ENCODE measurements around the gene CX3CL1.

The CX3CL1 gene

GRCh38 chr16:57358086-57358420 lies 14.2 kb upstream of the CX3CL1 start:
- DNase-seq (ENCODE audit: low spot score) = no peak
- TF ChIP-seq CTCF (IDR thresholded peaks at IDR 0.05; ENCODE audit: extremely low read depth, missing control alignments) = no peak

DNA sequence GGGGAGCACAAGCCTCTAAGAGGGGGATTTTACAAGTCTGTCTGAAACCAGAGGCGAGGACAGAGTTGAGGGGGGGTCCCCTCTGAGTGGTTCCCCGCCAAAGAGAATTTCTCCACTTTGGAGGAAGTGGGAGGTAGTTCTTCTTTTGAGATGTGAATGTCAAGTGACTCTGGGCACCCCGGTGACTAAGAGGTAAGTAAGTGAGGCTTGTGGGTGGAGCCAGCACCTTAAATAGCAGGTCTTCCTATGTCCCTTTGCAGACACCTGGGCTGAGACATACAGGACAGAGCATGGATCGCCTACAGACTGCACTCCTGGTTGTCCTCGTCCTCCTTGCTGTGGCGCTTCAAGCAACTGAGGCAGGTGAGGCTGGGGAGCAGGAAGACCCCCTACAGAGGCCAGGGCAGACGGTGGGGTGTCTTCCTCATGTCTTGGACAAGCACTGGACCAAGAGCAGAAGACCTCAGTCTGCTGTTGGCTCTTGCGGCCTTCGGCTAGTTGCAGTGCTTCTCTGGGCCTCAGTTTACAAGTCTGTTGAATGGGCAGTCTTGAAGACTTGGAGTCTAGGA lies 13.7 kb upstream of the CX3CL1 start, which contains the start of gene CCL22:
CCL22 (plus strand) TSS at position 257 of the 569 bp plus-strand sequence; CDS start at position 291, 34 bp downstream.
- no peak for TF ChIP-seq CTCF (IDR thresholded peaks at IDR 0.05; ENCODE audit: extremely low read depth, missing control alignments)
- peak; percentile 69 for DNase-seq (ENCODE audit: low spot score)

DNA sequence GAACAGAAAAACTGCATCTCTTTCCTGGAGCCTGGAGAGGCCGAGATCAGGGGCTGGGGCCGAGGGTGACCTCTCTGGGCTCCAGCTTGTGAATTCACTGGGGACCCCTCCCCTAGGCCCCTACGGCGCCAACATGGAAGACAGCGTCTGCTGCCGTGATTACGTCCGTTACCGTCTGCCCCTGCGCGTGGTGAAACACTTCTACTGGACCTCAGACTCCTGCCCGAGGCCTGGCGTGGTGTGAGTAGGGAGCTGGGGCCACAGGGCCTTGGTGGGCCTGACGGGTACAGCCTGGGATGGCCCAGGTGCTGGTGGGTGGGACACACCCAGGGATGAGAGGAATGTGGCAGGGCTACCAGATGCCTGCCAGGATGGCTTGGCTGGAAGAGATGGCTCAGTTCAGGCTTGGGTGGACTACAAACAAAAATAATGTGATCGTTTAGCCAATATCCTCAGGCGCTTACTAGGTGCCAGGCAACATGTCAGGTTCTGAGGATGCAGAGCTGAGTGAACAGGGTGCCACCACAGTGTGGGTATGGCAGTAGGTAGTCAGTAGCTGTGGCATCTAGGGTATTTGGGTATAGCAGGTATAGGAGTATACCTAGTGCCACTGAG lies 11.9 kb upstream of the CX3CL1 start:
- TF ChIP-seq CTCF (IDR thresholded peaks at IDR 0.05; ENCODE audit: extremely low read depth, missing control alignments) = no peak

DNA sequence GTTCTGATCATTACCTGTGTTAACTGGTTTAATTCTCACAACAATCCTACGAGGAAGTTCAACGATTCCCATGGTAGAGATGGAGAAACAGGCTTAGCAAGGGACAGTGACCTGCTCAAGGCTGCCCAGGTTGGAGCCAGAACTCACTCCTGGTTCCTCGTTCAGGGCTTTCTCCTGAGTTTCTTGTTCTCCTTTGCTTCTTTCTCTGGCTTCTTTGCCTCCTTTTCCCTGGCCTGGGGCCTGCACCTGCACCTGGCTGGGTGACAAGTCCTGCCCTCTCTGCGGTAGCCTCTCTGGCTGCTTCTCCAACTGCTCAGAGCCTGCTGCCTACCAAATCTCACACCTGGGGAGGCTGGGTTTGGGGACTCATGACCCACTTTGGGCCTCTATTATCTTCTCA lies 10.9 kb upstream of the CX3CL1 start:
- no peak for TF ChIP-seq CTCF (IDR thresholded peaks at IDR 0.05; ENCODE audit: extremely low read depth, missing control alignments)
- DNase-seq (ENCODE audit: low spot score) = no peak

More for the DNA sequence above, 11.9 kb upstream of the CX3CL1 start:
- DNase-seq (ENCODE audit: low spot score) = no peak

GRCh38 chr16:57364143-57364542 lies 8.1 kb upstream of the CX3CL1 start:
- no peak for TF ChIP-seq CTCF (IDR thresholded peaks at IDR 0.05; ENCODE audit: extremely low read depth, missing control alignments)
- no peak for DNase-seq (ENCODE audit: low spot score)

DNA sequence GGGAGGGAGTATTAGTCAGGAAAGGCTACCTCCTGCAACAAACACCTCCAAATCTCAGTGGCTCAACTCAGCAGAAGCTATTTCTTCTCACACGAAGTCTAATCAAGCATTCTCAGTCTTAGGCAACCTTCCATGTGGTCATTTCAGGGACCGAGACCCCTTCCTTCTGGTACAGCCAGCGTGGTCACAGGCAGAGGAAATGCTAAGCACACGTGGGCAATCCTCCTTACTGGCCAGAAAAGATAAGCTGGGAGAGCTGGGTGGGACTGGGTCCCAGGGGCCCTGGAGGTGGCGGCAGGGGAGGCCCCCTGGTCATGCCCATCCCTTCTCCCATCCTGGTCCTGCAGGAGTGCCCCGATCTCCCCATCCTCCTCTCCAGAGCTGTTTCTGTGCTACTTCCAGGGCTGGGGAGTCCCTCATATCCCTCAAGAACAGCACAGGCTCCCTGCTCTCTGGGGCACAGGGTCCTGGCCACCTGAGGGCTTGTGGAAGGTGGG lies 5.7 kb upstream of the CX3CL1 start:
- DNase-seq (ENCODE audit: low spot score) = no peak
- no peak for TF ChIP-seq CTCF (IDR thresholded peaks at IDR 0.05; ENCODE audit: extremely low read depth, missing control alignments)

GRCh38 chr16:57367116-57367752 lies 5.1 kb upstream of the CX3CL1 start:
- TF ChIP-seq CTCF (IDR thresholded peaks at IDR 0.05; ENCODE audit: extremely low read depth, missing control alignments) = no peak
- DNase-seq (ENCODE audit: low spot score) = no peak
